Left ventricle myocardium inferior (tissue), 1 donor: Measurements from ENCODE around the gene HIGD1B. TPM values are rescaled to one million over a fixed set of nuclear protein-coding genes. Genes with fewer than 3 reads are reported as not detected.

Experiments
- DNase-seq: peaks from one replicate; pipeline ENCODE4 v3.0.0-alpha.2; 2020
- H3K27ac ChIP-seq: fragments of 200-600 bp; replicated peaks from 2 replicates; pipeline ENCODE4 v1.8.0; 2021
- H3K27me3 ChIP-seq: fragments of 200-600 bp; 2 replicates; pipeline ENCODE4 v1.8.0; 2021; ENCODE audit warnings: low read depth
- H3K36me3 ChIP-seq: fragments of 200-600 bp; 2 replicates; pipeline ENCODE4 v1.8.0; 2021
- H3K4me1 ChIP-seq: fragments of 200-600 bp; 2 replicates; pipeline ENCODE4 v1.8.0; 2021
- H3K4me3 ChIP-seq: fragments of 200-600 bp; 2 replicates; pipeline ENCODE4 v1.8.0; 2021; ENCODE audit warnings: mild to moderate bottlenecking, moderate library complexity
- H3K9me3 ChIP-seq: fragments of 200-600 bp; replicated peaks from 2 replicates; pipeline ENCODE4 v1.8.0; 2021
- intact Hi-C: fragments of 100-400 bp; cut with micrococcal nuclease; formaldehyde crosslinking; loops from one replicate; pipeline ENCODE4 v1.11.0; 2022
- total RNA-seq: library from RNA; stranded (reverse); fragmentation: NEBNext Ultra II Directional; extraction: Animal tissue kit (Norgen Biotek cat#: 25700); gene quantifications from one replicate; pipeline ENCODE4 v1.2.1, GENCODE V29; 2021
- TF ChIP-seq, protein P1 (sequence below): fragments of 200-600 bp; IDR thresholded peaks from 2 replicates; pipeline ENCODE4 v1.8.0; 2021; ENCODE audit warnings: antibody characterized with exemption, mild to moderate bottlenecking, borderline replicate concordance
- donor health status: DM: no; HTN: yes; CAD: no; lungs with severe emphysema.

Gene HIGD1B
- total RNA-seq, 1 donor from 2014 or later, result 18.3 TPM

GRCh38 chr17:44862278-44862914, 14.7 kb downstream of the HIGD1B start:
- Histone ChIP-seq H3K27me3 (no peaks in the 10 kb centered on the region), H3K9me3 (no peaks in the 10 kb centered on the region), H3K4me3 (no peak overlapping the region), H3K4me1 (peaks cover 8% of the 10 kb centered on the region), H3K27ac (no peak overlapping the region), H3K36me3 (peaks cover 91% of the 10 kb centered on the region)
- TF ChIP-seq, protein P1, sequence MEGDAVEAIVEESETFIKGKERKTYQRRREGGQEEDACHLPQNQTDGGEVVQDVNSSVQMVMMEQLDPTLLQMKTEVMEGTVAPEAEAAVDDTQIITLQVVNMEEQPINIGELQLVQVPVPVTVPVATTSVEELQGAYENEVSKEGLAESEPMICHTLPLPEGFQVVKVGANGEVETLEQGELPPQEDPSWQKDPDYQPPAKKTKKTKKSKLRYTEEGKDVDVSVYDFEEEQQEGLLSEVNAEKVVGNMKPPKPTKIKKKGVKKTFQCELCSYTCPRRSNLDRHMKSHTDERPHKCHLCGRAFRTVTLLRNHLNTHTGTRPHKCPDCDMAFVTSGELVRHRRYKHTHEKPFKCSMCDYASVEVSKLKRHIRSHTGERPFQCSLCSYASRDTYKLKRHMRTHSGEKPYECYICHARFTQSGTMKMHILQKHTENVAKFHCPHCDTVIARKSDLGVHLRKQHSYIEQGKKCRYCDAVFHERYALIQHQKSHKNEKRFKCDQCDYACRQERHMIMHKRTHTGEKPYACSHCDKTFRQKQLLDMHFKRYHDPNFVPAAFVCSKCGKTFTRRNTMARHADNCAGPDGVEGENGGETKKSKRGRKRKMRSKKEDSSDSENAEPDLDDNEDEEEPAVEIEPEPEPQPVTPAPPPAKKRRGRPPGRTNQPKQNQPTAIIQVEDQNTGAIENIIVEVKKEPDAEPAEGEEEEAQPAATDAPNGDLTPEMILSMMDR, result no peak
- no peak for DNase-seq
- intact Hi-C loops, result no loop called here

DNA sequence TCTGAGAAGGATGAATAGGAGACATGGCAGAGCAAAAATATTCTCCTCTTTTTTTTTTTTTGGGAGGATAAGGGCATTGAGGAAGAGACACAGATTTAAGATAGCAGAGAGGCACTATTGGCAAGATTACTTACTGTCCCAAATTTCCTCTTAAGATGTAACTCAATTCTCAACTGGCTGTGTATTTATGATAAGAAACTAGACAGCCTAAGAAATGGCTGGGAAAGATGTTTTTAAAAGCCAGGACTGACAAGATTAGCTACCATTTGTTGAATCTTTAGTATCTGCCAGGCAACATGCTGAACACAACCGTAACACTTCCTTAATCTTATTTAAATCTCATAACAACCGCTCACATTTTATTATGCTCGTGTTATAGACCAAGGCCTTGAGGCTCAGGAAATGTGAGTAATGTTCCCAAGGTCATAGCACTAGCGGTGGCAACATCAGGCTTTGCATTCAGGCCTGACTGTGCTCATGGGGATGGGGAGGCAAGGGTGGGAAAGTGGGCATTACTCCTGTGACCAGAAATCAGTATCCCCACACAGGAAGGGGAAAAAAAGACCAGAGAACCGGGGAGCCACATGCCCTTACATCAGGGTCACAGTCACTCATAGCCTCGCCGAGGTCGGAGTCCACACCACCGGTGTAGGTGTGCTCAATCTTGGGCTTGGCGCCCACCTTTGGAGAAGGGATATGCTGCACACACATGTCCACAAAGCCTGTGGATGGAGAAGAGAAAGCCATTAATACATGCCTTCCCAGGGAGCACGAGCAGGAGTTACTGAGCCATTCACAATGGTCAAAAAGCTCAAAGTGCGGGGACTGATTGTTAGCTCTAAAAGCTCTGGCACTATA, 15.6 kb downstream of the HIGD1B start:
- Histone ChIP-seq H3K4me3 (no peak overlapping the region), H3K36me3 (peaks cover 88% of the 10 kb centered on the region), H3K9me3 (no peaks in the 10 kb centered on the region), H3K4me1 (peaks cover 17% of the 10 kb centered on the region), H3K27ac (no peak overlapping the region), H3K27me3 (no peaks in the 10 kb centered on the region)
- TF ChIP-seq, protein P1, result no peak
- intact Hi-C loops, result no loop called here
- DNase-seq, result no peak

DNA sequence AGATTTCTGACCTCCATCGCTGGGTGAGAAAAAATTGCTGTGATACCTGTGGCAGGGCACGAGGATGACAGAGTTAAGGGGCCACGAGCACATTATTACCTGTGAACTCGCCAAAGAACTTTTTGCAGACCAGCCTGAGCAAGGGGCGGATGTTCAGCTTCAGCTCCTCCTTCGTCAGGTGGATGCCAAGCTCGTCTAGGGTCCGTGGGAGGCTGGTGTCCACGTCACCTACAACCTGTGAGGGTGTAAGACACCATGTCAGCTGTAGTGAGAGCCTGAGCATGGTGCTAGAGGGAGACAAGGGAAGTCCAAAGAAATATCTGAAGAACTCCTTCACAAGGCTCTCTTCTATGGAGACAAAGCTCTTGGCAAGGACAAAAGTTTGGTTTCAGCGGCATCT, 17.1 kb downstream of the HIGD1B start:
- intact Hi-C loops, result loop anchor here (2.0 kb wide), 1 partner anchor 86 kb away; no protein-coding TSS in a partner anchor
- no peak for DNase-seq
- TF ChIP-seq, protein P1, result no peak
- no peak overlapping the region for H3K4me3 ChIP-seq
- no peaks in the 10 kb centered on the region for H3K9me3 ChIP-seq
- no peak overlapping the region for H3K27ac ChIP-seq
- peaks cover 87% of the 10 kb centered on the region for H3K36me3 ChIP-seq
- peaks cover 24% of the 10 kb centered on the region for H3K4me1 ChIP-seq
- no peaks in the 10 kb centered on the region for H3K27me3 ChIP-seq

DNA sequence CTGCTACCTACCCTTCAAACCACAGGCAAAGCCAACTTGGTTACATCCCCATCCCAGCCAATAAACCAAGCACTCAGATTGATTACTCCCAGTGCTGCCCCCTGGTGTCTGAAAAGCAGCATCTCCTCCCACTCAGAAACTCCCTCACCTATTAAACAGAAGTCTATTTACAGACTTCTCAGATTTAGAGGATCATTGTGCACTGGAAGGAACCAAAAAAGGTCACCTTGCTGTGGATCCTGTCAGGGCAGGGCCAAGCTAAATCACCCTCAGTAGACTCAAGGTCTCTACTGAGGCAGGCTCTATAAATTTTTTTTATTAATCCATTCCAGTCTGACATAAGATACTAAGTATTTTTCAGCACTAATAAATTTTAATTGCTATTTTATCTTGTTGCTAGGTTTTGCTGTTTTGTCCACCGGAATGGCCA, 17.6 kb downstream of the HIGD1B start:
- Histone ChIP-seq H3K4me1 (peaks cover 24% of the 10 kb centered on the region), H3K4me3 (no peak overlapping the region), H3K36me3 (peaks cover 87% of the 10 kb centered on the region), H3K9me3 (no peaks in the 10 kb centered on the region), H3K27me3 (no peaks in the 10 kb centered on the region), H3K27ac (peak overlapping the region; percentile 29)
- peak; percentile 50 for DNase-seq
- intact Hi-C loops, result loop anchor here (2.0 kb wide), 1 partner anchor 86 kb away; no protein-coding TSS in a partner anchor
- TF ChIP-seq, protein P1, result peak; percentile 91

DNA sequence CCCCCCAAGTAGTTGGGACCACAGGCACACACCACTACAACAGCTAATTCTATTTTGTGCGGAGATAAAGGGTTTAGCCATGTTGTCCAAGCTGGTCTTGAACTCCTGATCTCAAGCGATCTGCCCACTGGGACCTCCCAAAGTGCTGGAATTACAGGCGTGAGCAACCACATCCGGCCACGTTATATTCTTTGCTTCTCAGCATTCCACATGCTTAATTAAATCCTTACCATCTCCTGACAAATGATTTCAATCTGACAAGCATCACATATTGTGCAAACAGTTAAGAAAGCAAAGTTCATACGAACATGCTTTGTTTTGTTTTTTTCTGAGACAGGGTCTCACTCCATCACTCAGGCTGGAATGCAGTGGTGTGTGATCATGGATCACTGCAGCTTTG, 18.2 kb downstream of the HIGD1B start:
- DNase-seq, result no peak
- no peaks in the 10 kb centered on the region for H3K27me3 ChIP-seq
- H3K9me3 ChIP-seq, result no peaks in the 10 kb centered on the region
- peaks cover 87% of the 10 kb centered on the region for H3K36me3 ChIP-seq
- no peak overlapping the region for H3K27ac ChIP-seq
- H3K4me1 ChIP-seq, result peaks cover 24% of the 10 kb centered on the region
- intact Hi-C loops, result loop anchor here (2.0 kb wide), 1 partner anchor 87 kb away; no protein-coding TSS in a partner anchor
- TF ChIP-seq, protein P1, result no peak
- H3K4me3 ChIP-seq, result no peak overlapping the region
